Iris pigment epithelial cell (primary cell): ENCODE measurements around the gene ZNF142.

ENCODE experiments used
- DNase-seq: peaks from one replicate; pipeline ENCODE4 v3.0.0-alpha.2; 2011; ENCODE audit warnings: low read depth

The ZNF142 gene

DNA sequence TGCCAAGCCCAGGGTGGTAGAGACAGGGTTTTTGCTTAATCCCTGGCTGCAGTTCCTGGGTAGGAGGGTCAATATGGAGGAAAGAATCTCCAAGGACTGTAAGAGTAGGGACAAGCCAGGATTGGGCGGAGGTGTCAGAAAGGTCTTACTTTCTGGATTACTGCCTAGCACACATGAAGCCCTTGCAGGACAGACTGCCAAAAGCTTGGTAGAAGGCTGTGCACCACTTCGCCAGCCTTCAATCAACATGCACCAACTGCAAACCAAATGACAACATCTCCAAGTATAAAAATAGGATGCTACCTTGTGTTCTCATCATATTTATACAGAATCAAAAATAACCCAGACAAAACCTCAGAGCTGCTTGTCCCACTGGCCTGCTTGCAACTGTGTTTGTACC, 3.7 kb downstream of the ZNF142 start:
- DNase-seq, result no peak

DNA sequence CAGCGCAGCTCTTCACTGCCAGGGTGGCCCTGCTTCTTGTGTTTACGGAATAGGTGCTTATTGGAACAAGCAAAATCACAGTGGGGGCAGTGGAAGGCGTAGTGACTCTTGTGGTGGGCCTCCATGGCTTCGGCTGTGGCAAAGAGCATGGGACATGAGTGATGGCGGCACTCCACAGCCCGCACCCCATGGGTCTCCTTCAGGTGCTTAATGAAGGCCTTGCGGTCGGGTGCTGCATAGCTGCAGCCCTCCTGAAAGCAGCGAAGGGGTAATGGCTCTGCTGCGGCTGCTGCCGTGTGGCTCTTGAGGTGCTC, 10.7 kb downstream of the ZNF142 start:
- DNase-seq, result no peak

DNA sequence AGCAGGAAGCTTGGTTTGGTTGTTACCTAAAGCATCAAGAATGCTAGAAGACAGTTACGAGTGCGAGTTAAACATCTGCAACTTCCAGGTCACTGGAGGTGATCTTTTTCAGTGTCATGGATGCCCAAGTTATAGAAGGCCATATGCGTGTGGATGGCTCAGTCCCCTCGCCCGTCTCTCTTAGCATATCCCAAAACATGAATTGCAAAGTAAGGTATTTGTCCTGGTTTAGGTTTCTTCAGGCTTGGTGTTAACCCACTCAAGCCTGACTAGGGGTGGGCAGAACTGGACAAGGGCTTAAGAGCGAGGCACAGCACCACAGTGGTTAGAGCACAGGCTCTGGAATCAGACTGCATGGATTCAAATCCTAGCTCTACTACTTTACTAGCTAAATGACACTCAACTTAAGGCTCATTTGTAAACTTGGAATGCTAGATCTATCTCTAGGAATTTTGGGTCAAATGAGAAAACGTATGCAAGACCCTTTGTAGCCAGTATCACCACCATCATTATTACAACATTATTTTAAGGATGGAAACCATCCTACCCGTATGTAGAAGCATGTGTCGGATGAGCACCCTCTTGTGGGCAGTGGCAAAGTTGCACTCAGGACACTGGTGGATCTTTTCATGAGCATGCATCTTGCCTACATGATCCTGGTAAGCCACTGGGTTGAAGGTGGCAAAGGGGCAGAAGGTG, 11.2 kb downstream of the ZNF142 start:
- peak; percentile 73 for DNase-seq

DNA sequence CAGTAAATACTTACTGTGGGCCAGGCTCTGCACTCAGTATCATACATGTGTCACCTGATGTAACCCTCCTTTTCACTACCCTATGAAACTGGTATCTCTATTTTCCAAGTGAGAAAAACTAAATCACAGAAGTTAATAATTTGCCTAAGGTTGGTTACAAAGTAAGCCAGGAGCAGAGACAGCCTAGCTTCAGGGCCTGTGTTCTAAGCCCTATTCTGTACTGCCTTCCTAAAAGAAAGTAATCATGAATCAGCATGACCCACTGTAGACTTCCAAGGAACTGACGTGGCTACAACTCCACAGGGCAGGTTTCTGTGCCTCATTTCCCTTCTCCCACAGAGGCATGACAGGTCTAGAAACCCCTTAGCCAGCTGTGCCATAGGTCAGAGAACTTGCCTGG, 14.3 kb downstream of the ZNF142 start:
- peak; percentile 55 for DNase-seq

DNA sequence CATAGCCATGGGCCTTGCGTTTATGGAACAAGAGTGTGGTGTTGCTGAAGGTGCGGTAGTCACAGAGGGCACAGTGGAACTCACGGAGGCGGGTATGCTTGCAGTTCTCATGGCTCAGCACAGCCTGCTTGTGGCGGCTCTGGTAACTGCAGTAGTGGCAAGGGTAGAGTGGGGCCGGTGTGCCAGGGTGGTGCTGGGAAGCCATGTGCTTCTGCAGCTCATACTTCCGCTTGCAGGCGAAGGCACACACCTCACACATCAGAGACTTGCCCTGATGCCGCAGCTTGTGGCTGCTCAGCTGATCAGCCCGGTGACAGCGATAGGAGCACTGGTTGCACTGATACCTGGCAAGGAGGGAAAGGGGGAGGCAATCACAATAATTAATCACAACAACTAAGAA, 14.7 kb downstream of the ZNF142 start:
- no peak for DNase-seq

DNA sequence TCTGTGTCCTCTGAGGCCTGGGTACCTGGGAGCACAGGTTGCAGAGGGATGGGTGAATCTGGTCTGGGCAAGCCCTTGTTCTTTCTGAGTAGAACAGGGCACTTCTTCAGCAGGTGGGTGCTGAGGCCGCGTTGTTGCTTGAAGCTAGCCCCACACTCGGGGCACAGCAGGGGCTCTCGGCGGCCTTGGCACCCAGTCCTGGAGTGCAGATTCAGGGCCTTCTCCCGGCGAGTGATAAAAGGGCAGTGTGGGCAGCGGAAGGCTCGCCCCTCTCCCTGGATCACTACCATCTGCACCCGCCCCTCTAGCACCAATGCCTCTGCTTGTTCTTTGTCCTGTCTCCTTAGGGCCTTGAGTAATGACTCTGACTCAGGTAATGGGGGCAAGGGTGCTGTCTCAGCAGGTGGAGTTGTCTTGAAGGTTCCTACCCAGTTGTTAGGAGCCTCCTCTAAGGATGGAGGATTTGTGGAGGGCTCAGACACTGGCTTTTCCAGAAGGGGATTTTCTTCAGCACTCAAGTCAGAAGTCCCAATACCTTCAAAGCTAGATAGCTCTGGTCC, 15.6 kb downstream of the ZNF142 start:
- DNase-seq, result no peak

DNA sequence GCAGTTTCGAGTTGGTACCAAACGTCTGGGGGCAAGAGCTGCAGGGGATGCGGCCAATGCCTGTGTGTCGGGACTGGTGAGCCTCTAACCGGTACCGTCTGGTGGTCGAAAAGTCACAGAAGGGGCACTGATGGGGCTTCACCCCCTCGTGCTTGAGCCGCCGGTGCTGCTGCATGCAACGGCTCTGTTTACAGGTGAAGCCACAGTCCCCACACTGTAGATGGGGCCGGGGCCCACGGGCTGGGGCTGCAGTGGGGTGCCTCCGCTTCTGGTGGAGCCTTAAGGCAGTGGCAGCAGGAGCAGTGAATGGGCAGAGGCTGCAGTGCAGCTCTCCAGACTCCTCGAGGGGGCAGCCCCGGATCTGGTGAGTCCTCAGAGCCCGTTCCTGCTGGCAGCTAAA, 16.6 kb downstream of the ZNF142 start:
- no peak for DNase-seq

DNA sequence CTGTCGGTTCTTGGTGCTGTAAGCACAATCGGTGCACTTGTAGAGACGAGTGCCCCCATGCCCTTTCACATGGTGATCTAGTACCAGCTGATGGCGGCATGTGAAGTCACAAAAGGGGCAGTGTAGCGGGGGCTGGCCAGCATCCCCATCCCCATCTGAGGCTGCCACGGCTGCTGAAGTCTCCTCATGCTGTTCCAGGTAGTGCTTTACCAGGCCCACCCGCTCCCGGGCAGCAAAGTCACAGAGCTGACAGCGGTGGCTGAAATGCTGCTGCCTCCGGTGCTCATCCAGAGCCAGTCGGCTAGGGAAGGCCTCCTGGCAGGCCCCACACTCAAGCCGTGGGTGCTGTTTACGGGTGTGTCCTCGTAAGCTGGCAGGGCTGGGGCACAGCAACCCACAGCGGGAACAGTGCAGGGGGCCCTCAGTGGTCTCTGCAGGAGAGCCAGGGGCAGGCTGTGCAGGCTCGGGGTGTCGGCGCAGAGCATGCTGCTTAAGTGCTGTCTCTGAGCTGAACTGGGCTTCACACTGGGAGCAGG, 17.2 kb downstream of the ZNF142 start:
- DNase-seq, result no peak

DNA sequence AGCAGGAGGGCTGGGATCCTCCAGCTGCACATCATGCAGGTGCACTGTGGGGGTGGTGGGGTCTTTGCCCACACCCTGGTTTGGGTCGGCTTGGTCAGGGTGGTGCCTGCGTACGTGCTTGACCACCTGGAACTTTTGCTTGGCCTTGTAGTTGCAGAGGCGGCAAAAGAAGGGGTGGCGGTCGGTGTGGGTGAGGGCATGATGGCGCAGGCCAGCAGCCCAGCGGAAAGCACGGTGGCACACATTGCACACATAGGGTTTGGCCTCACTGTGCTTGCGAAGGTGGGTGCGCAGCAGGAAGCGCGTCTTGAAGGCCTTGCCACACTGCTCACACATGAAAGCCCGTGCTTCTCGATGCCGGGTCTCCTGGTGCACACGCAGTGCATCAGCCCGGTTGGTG, 21.1 kb downstream of the ZNF142 start:
- no peak for DNase-seq

DNA sequence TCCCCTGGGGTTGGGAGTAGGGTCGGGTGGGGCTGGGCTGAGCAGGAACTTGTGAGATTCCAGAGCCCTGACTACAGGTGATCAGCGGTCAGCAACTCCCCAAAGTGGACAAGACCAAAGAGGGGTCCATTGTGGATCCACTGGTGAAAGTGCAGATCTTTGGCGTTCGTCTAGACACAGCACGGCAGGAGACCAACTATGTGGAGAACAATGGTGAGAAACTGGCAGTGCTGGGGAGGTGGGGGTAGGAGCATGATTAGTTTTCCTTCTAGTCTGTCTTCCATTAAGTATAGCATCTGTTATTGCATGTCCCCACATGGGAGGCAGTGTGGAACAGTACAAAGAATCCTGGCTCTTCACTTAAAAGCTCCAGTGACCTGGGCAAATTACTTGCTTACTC, 23.7 kb downstream of the ZNF142 start:
- DNase-seq, result no peak

DNA sequence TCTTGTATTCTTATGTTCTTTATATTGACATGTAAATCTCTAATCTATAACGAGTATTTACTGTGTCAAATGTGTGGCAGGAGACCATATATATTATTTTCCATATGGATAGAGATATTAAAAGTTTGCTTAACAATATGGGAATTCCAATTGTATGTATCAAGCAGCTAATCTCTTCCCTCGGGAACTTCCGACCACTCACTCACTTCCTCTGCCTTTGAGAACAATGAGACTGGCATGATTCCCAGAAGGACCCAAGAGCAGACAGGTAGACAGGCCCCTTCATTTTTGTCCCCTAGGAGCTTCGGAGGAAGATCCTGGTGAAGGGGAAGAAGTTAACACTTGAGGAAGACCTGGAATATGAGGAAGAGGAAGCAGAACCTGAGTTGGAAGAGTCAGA, 27.6 kb downstream of the ZNF142 start:
- peak; percentile 33 for DNase-seq

DNA sequence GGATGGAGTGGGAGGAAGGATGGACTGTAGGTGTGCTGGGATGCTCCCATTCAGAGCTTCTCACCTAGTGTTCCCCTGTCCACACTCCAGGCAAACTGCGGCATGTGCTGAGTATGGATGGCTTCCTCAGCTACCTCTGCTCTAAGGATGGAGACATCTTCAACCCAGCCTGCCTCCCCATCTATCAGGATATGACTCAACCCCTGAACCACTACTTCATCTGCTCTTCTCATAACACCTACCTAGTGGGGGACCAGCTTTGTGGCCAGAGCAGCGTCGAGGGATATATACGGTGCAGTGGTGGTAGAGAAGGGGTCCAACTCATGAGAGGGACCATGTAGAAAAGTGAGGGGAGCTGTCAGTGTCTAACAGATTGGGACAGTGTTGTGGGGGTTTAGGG, 31.5 kb downstream of the ZNF142 start:
- DNase-seq, result no peak

DNA sequence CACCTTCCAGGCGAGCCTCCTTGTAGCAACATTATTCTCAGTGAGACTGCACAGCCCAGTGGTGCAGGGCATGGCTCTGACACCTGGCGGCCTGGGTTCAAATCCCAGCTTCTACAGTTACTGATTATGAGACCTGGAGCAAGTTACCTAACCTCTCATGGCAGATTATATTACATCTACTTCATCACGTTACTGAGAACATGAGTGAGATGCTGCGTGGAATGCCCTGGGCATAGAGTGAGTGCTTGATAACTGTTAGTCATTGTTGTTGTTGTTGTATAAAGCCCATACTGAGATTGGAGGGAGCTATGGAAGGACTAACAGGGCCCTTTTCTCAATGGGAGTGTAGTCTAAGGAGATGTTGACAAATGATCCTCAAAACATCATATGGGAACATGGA, 33.1 kb downstream of the ZNF142 start:
- no peak for DNase-seq

DNA sequence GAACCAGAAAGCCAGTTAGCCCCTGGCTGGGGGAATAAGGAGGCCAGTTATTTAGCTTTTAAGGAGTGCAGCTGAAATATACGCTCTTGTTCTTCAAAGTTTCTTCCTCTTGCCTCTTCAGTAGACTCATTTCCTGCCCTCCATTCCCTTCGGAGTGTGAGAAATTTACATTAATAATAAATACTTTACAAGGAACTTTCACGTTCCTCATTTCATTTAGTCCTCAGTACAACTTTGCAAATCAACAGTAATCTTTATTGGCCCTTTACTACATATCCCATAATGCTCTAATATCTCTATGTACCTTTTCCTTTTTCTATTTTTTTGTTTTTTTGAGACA, 36.1 kb downstream of the ZNF142 start:
- DNase-seq, result no peak

DNA sequence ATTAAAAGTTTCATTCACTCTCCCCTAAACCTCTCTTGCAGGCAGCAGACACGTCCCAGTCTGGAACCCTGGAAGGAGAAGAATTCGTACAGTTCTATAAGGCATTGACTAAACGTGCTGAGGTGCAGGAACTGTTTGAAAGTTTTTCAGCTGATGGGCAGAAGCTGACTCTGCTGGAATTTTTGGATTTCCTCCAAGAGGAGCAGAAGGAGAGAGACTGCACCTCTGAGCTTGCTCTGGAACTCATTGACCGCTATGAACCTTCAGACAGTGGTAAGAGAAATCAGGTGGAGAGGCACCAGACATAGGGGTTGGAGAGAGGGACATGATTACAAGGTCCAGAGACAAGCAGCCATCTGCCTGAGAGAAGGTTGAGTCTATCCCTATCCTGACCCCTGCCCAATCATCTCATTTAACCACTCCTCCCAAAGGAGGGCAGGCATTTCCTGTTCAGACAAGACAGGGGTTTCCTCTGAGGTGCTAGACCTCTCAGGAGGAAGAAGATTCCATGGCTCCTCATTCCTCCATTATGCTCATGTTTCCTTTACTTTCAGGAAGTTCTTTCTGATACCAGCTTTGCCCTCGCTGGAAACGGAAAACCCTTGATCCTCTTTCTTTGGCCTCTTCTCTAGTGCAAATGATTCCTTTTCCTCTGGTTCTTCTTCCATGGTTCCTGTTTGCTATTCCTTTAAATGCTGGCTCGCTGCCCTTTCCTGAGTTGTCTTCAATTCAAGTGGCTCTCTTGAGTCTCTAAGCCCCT, 36.6 kb downstream of the ZNF142 start:
- DNase-seq, result no peak

DNA sequence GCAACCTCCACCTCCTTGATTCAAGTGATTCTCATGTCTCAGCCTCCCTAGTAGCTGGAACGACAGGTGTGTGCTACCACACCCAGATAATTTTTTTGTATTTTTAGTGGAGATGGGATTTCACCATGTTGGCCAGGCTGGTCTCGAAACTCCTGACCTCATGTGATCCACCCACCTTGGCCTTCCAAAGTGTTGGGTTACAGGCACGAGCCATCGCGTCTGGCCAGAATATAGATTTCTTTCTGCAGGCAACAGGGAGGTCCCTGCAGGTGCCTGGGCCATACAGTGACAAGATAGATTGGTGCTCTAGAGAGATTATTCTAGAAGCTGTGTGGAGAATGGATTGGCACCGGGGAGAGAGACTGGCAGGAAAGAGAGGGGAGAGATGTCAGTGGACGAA, 38.4 kb downstream of the ZNF142 start:
- no peak for DNase-seq

DNA sequence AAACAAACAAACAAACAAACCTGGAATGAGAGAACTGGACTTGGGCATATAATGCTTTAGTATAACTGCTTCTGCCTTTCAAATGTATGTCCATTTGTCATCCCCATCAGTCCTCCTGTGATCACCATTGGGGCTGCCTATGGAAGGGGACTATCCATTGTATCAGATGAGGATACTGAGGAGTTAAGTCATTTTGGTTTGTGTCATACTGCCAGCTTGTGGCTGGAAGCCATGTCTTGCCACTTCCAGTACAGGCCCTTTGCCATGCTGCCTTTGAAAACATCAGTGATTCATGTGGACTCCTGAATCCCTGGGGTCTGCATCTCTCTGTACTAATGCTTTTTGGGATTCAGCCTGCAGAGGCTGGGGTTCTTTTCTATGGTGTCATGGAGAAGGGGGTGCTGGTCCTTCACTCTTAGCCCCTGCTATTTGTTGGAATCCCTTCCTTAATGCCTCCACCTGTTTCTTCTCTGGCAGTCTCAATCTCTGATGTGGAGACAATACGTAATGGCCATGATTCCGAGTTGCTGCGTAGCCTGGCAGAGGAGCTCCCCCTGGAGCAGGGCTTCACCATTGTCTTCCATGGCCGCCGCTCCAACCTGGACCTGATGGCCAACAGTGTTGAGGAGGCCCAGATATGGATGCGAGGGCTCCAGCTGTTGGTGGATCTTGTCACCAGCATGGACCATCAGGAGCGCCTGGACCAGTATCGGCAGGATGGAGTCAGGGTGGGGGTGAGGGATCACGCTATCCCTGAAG, 41.1 kb downstream of the ZNF142 start:
- DNase-seq, result no peak

DNA sequence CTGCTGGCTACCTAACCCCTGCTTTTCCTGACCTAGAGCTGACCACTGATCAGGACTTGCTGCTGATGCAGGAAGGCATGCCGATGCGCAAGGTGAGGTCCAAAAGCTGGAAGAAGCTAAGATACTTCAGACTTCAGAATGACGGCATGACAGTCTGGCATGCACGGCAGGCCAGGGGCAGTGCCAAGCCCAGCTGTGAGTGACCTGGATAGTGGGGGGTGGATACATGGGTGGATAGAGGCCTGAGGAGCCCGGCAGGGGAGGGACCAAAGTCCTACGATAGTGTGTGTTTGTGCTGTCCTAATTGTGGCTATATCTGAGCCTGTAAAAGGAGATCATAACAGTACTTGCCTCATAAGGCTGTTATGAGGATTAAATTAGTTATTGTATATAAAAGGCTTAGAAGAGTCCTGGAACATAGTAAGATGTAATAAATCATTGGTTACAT, 43.5 kb downstream of the ZNF142 start:
- DNase-seq, result no peak

DNA sequence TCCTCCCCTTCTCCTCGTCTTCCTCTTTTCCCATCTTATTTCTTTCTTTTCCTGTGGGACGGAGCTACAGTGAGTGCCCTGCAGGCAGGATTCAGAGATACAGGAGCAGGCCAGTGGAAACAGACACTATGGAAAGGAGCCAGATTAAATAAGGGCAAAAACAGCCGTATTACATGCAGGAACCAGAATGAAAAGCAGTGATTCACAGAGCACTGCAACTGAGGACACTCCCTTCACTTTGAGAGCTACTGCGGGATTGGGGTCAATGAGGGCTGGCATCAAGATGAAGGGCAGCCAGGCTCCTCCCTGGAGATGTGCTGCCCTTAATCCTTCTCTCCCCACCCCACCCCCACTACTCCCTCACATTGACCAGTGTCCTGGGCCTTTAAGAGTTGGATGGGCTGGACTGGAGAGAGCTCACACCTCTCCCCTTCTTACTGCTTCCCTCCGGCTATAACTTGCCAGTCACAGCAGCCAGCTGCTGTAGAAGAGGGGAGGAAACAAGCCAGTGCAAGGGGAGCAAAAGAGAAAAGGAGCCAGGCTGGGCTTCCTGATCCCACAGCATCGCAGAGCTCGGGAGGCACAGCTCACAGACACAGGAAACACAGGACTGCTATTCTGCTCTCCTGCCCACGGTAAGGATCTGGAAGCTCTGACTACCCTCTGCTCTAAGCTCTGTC, 51.8 kb downstream of the ZNF142 start, which contains the start of gene PLCD4:
PLCD4 (plus strand) TSS at position 464 of the 680 bp plus-strand sequence. CDS start 7,841 bp downstream, outside the sequence.
- DNase-seq, result peak; percentile 88

DNA sequence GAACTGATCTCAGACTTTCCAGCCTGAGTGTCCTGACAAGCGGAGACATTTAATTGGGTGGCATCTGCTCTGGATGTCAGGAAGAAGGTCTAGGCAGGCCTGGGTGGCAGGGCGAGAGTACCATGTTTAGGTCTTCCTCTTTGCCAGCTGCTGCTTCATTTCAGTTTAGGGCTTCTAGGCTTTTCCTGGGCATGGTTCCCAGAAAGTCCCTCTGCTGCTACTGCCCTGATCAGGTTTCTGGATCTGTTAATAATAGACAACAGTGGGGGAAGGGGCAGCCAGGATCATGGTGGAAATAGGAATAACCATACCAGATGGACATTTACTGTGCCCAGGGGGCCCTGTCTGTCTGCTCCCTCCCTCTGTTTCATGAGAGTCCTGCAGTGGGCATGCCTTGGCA, 54.0 kb downstream of the ZNF142 start:
- DNase-seq, result peak; percentile 61
